HG02870 (cell line): ENCODE measurements around the gene SH2D3A.
"Not testable (repeated sequence)": the region's sequence is repeated elsewhere in the genome, so short reads cannot be mapped to it uniquely, and the experiment has no call there.

ENCODE experiments used
- ATAC-seq: cut with Tn5 transposase; IDR thresholded peaks from one replicate; pipeline ENCODE4 v1.9.1; 2021; ENCODE audit warnings: mild to moderate bottlenecking, moderate library complexity; ENCODE audit not compliant: unreplicated experiment

The SH2D3A gene

DNA sequence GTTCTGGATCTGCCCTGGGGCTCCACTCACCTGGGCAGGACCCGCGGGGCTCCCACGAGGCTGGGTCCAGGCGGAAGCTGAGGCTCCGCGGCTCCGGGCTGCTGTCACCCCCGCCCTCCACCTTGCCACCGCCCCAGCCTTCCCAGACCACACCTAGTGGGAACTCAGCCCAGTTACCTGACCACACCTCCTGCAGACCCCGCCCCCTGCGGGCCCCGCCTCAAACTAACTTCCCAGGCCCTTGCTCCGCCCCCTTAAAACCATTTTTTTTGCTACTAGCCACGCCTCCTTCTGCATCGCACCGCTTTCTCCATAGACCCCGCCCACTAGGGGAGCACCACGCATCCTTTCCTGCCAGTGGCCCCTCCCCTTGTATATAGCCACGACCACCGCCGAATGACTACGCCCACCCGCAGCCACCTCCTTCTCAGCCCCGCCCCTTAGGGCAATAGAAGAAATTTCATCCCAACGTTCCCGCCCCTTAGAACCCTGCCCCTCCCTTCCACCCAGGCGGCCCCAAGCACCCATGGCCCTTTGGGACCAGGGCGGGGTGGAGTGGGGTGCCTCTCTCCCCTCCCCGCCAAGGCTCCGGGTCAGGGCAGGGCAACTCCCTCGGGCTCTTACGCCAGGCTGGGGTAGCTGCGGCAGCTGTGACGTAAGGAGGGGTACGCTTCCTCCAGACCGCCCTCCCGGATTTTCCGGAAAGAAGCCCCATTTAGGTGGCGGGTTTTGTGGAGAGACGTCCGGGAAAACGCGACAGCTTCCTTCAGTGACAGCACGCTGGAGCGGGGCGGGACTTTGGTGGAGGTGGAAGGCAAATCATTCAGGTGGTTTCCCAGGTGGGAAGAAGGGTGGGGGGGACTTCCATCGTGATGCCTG, at the start of gene SH2D3A:
Gene SH2D3A, minus strand, starts transcription at position 79 of the 879 bp plus-strand sequence. CDS start 3,687 bp downstream, outside the sequence.
- peak; percentile 75 for ATAC-seq

- no peak for ATAC-seq
Observed at GRCh38 chr19:6813659-6814058, 46.4 kb upstream of the SH2D3A start.

GRCh38 chr19:6812612-6813011, 45.4 kb upstream of the SH2D3A start:
- no peak for ATAC-seq

DNA sequence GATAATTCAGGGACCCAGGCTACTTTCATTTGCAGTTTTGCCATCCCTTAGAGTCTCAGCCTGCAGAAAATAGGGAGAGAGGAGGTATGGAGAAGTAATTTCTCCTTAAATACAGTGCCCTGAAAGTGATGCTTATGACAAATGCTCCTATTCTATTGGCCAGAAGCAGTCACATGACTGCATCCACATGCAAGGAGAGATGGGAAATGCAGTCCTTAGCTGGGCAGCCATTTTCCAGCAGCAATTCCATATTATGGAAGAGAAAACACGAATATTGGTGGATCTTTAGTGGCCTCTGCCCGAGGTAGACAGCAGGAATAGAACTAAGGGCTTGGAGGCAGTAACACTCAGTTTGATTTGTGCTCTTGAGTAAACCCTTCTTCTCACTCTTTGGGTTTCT, 44.7 kb upstream of the SH2D3A start:
- no peak for ATAC-seq

GRCh38 chr19:6811378-6811777, 44.1 kb upstream of the SH2D3A start:
- no peak for ATAC-seq

GRCh38 chr19:6809262-6809661, 42.0 kb upstream of the SH2D3A start:
- ATAC-seq: no peak

DNA sequence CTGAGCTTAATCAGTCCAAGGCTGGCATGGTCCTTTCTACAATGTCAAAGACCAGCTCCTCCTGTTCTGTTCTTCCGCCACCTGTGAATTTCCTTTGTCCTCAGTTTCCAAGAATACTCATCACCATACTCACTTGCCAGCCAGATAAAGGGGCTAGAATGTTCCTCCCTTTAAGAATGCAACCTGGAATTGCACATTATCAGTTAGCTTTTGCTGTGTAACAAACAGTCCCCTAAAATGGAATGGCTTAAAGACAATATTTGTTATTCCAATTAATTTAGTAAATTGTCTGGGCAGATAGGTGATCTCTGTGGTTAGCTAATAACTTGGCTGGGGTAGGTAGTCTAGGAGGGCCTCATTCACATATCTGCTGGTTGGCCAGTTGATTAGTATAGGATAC, 41.3 kb upstream of the SH2D3A start:
- ATAC-seq: no peak

GRCh38 chr19:6807291-6807690, 40.1 kb upstream of the SH2D3A start:
- no peak for ATAC-seq

DNA sequence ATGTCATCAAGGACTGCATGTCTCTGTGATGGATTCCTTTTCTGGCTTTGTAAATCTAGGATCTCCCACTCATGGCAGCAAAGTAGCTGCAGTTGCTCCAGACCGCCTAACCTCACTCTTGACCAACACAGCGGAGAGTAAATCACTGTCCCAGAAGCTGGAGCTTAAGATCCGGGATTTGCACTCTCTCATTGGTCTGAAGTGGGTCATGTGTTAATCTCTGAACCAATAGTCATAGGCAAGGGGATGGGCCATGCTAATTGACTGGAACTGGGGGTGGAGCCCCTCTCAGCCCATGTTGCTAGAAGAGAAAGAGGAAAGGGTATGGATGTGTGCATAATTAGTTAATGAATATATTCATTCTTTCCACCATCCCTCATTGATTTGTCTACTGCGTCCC, 39.3 kb upstream of the SH2D3A start:
- ATAC-seq: no peak

DNA sequence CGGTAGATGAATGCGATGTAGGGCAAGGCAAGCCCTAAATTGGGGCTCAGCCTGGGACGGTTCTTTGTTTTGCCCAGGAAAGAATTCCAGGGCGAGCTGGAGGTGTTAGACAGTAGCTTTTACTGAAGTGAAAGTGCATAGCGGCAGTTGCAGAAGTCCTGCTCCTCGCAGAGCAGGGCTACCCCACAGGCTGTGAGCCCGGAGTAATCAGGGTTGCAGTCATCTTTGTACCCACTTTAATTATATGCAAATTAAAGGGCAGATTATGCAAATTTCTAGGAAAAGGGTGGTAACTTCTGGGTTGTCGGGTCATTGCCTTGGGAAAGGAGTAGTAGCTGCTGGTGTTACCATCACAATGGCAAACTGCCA, 35.8 kb upstream of the SH2D3A start:
- ATAC-seq: no peak

DNA sequence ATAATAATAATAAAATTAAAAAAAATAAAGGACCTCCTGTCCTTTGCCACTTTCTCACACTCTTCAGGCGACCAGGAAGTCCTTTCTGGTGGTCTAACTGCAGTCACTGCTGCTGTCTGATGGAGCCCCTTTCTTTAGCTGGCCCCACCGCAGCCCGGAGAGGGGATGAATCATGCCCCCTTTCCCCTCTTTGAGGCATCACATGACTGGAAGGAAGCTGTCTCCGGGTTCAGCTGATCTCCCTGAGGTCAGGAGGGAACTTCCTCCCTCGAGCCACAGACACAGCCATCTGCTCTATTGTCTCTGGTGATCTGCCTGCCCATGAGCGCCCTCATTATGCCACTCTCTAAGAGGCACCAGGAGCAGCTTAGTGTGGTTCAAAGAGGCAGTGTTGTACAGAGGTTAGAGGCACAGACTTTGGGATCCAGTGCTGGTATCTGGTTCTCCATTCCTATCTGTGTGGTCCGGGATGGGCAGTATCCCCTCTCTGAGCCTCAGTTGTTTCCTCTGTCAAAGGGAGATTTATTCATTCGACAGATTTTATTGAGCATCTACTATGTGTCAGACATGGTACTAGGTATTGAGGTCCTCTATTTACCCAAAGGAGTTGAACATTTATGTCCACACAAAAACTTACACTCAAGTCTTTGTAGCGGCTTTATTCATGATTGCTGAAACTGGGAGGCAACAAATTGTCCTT, 35.3 kb upstream of the SH2D3A start:
- no peak for ATAC-seq

DNA sequence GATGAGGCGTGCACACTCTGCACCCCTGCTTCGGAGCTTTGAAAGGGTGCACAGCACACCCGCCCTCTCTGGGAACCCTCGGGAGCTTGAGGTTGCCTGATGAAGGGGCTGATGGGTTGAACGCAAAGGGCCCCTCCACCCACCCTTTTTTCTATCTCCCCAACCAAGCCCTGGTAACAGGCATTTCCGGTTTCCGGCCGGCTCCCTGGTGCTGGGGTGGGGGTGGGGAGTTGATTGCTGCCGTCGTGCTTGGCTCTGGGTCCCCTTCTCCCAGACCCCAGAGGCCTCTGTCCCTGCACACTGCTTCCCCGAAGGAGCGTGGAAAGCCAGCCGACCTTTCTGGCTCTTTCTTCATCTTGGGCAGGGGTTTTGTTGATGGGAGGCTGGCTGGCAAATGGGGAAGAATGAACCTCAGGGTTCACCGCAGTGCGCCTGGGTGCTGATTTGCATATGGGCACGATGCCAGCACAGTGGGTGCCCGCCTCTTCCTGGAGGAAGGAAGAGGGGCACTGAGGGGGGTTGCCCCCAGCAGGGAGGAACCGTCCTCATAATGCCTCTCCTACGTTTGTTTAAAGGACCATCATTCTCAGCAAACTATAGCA, 34.4 kb upstream of the SH2D3A start:
- no peak for ATAC-seq

DNA sequence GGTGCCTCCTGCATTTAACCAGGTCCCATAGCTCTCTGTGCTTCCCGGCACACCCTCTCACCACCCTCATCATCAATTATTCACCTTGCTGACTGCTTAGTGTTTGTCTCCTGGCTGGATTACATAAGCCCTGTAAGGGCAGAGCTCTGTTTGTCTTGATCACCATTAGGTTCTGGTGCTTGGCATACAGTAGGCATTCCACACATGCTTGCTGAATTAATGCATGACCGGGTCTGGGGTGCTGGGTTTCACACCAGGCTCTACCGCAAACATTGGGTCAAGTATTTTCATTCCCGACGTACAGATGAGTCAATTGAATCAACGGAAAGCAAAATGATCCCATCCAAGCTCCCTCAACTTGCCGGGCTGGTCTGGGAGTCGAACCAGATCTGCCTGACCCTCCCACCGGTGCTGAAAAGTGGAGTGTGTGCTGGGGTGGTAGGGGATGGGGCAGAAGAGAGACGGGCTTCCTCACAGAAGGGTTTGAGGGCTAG, 33.8 kb upstream of the SH2D3A start:
- ATAC-seq: no peak

- not testable (repeated sequence) for ATAC-seq
Observed at GRCh38 chr19:6800160-6800790, 33.0 kb upstream of the SH2D3A start.

DNA sequence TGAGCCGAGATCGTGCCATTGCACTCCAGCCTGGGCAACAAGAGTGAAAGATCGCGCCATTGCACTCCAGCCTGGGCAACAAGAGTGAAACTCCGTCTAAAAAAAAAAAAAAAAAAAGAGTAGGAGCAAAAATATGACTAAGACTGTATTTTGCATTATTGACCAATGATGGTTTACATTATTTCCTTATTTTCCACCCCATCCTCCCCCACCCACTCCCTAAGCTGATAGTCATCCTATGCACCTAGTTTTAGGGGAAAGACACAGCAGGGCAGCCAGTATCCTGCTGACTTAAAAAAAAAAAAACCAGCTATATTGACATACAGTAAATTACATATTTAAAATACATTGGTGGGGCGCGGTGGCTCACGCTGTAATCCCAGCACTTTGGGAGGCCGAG, 30.4 kb upstream of the SH2D3A start:
- no peak for ATAC-seq

- ATAC-seq: no peak
Observed at GRCh38 chr19:6796278-6796677, 29.0 kb upstream of the SH2D3A start.

GRCh38 chr19:6794686-6795431, 27.6 kb upstream of the SH2D3A start:
- no peak for ATAC-seq

- no peak for ATAC-seq
Observed at GRCh38 chr19:6793973-6794372, 26.7 kb upstream of the SH2D3A start.

DNA sequence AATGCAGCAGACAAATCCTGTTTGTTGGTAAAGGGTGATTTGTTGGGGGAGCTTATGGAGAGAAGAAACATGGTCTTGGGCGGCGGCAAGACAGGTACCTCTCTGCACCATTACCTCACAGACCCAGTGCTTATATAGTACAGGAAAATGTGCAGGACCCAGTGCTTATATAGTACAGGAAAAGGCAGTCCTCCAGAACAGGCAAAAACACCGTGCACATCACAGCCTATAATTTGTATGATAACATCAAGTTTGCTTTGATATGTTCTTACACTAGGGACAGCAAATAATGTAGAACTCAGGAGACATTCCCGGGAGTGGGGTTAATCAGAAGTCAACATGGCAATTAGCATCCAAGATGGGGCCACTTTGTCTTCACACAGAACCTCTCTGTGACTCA, 26.2 kb upstream of the SH2D3A start:
- no peak for ATAC-seq

GRCh38 chr19:6791237-6791636, 24.0 kb upstream of the SH2D3A start:
- no peak for ATAC-seq
